Adrenal gland (tissue), 5 donors: Measurements from ENCODE around the gene MRPS2.
"Not testable (repeated sequence)": the region's sequence is repeated elsewhere in the genome, so short reads cannot be mapped to it uniquely, and the experiment has no call there.

Experiments used
- POLR2A ChIP-seq, 2 donors: fragments of 450-650 bp; IDR thresholded peaks; one replicate each; pipeline ENCODE4 v1.6.1; 2017; ENCODE audit warnings: antibody characterized with exemption in 2 of 2, mild to moderate bottlenecking in 2 of 2, moderate library complexity in 1 of 2
- TF ChIP-seq, protein P1 (sequence below), 6 experiments: fragments of 450-650 bp in 4 of 6; fragments of 200-600 bp in 2 of 6; sonication (generic) in 1 of 6; IDR thresholded peaks; 1 replicate in 5 of 6; 2 replicates in 1 of 6; pipeline versions ENCODE4 v1.5.1 to v1.8.0; 2016 to 2021; ENCODE audit warnings: antibody characterized with exemption in 6 of 6, mild to moderate bottlenecking in 2 of 6, moderate library complexity in 1 of 6
- donor health status: DM: no; HTN: no; CAD: no.

DNA sequence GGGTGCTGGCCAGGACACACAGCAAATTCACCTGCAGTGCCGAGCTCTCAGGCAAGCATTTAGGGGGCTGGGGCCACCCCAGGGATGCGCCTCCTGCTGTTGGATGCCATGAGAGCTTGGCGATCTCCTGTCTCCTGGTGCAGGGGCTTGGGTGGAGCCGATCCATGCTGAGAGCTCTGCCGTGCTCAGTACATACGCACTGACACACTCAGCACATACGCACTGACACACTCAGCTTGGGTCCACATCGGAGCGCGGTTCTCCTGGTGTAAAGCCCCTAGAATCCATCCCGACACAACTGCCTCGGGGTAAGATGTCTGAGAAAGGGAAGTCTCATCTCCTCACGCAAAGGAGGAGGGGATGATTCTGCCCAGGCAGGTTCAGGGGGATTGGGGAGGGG is 35.1 kb downstream of the MRPS2 start:
- TF ChIP-seq, protein P1, sequence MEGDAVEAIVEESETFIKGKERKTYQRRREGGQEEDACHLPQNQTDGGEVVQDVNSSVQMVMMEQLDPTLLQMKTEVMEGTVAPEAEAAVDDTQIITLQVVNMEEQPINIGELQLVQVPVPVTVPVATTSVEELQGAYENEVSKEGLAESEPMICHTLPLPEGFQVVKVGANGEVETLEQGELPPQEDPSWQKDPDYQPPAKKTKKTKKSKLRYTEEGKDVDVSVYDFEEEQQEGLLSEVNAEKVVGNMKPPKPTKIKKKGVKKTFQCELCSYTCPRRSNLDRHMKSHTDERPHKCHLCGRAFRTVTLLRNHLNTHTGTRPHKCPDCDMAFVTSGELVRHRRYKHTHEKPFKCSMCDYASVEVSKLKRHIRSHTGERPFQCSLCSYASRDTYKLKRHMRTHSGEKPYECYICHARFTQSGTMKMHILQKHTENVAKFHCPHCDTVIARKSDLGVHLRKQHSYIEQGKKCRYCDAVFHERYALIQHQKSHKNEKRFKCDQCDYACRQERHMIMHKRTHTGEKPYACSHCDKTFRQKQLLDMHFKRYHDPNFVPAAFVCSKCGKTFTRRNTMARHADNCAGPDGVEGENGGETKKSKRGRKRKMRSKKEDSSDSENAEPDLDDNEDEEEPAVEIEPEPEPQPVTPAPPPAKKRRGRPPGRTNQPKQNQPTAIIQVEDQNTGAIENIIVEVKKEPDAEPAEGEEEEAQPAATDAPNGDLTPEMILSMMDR (IDR thresholded peaks at IDR 0.05), result not testable (repeated sequence)
- not testable (repeated sequence) for TF ChIP-seq POLR2A (IDR thresholded peaks at IDR 0.05)
